HepG2 (cell line): ENCODE results near the gene SNCAIP. TPM values are rescaled to one million over a fixed set of nuclear protein-coding genes. Genes with fewer than 3 reads are reported as not detected.

Source experiments
- ATAC-seq: fragments of 200-7000 bp; cut with Tn5 transposase; 3 replicates; pipeline ENCODE4 v1.9.1; 2020; ENCODE audit warnings: mild to moderate bottlenecking, moderate library complexity
- BruUV-seq: library from RNA; stranded (reverse); fragments of 400-500 nt; replicated peaks from 2 replicates; lab custom pipeline; 2021; lab: Mats Ljungman, UMichigan
- CTCF ChIA-PET: fragments of 300-600 bp; formaldehyde crosslinking; extraction: SDS; loops from one replicate; lab custom pipeline; 2021; ENCODE audit warnings: low total read pairs, inconsistent platforms, low intra/inter-chr PET ratio; lab: Yijun Ruan, JAX
- POLR2A ChIA-PET: fragments of 350-600 bp; sonication (Branson Sonifier 250); formaldehyde crosslinking; loops from one replicate; lab custom pipeline; 2020; ENCODE audit warnings: antibody characterized with exemption, inconsistent platforms; lab: Yijun Ruan, JAX
- DNase-seq: peaks from one replicate; pipeline ENCODE4 v3.0.0-alpha.2; 2015; ENCODE audit warnings: low spot score
- FAIRE-seq: peaks from 3 replicates; lab custom pipeline; 2011; peaks lifted over from hg19 to GRCh38; lab: Jason Lieb, UNC
- H2AFZ ChIP-seq: one replicate; pipeline ENCODE4 v1.6.1; 2011; ENCODE audit warnings: low read length, inconsistent platforms
- H3K27ac ChIP-seq: fragments of 300-600 bp; 3 replicates; pipeline ENCODE4 v1.8.0; 2011; ENCODE audit warnings: mixed run types, mild to moderate bottlenecking, mixed read lengths, low read length, inconsistent platforms; ENCODE audit not compliant: insufficient read depth; ENCODE audit errors: extremely low read length
- H3K27me3 ChIP-seq, 2 experiments: fragments of 200-600 bp in 1 of 2; 2 replicates in 1 of 2; 3 replicates in 1 of 2; pipeline versions ENCODE4 v1.6.0 to v1.8.0; 2011; ENCODE audit warnings: low read length in 2 of 2, mild to moderate bottlenecking in 2 of 2, moderate library complexity in 2 of 2, inconsistent platforms in 1 of 2; ENCODE audit not compliant: insufficient read depth in 2 of 2, control insufficient read depth in 1 of 2
- H3K36me3 ChIP-seq, 2 experiments: fragments of 200-600 bp in 1 of 2; replicated peaks in 1 of 2; 2 replicates in 1 of 2; 3 replicates in 1 of 2; pipeline versions ENCODE4 v1.5.1 to v1.8.0; 2011; ENCODE audit warnings: low read length in 2 of 2, inconsistent platforms in 1 of 2; ENCODE audit not compliant: insufficient read depth in 2 of 2, control insufficient read depth in 1 of 2
- H3K4me1 ChIP-seq: 2 replicates; pipeline ENCODE4 v1.5.1; 2012; ENCODE audit warnings: low read length, inconsistent platforms; ENCODE audit not compliant: insufficient read depth
- H3K4me2 ChIP-seq: 2 replicates; pipeline ENCODE4 v1.6.0; 2011; ENCODE audit warnings: low read depth, low read length, inconsistent platforms
- H3K4me3 ChIP-seq, 3 experiments: fragments of 200-600 bp in 1 of 3; sonication (generic), shearing (Covaris generic) in 1 of 3; replicated peaks in 1 of 3; 2 replicates each; pipeline ENCODE4 v1.5.1; 2011 to 2016; ENCODE audit warnings: low read length in 3 of 3, inconsistent platforms in 2 of 3, low read depth in 2 of 3, mild to moderate bottlenecking in 2 of 3, control low read depth in 1 of 3, mixed read lengths in 1 of 3; ENCODE audit not compliant: insufficient read depth in 1 of 3
- H3K79me2 ChIP-seq: one replicate; pipeline ENCODE4 v1.6.1; 2011; ENCODE audit warnings: low read length, inconsistent platforms; ENCODE audit not compliant: insufficient read depth
- H3K9ac ChIP-seq: 2 replicates; pipeline ENCODE4 v1.6.0; 2011; ENCODE audit warnings: mild to moderate bottlenecking, low read depth, low read length, inconsistent platforms; ENCODE audit not compliant: insufficient read depth
- H3K9me3 ChIP-seq: 2 replicates; pipeline ENCODE4 v1.5.1; 2012; ENCODE audit warnings: mild to moderate bottlenecking, low read length
- H4K20me1 ChIP-seq: 2 replicates; pipeline ENCODE4 v1.6.0; 2011; ENCODE audit warnings: inconsistent platforms, mild to moderate bottlenecking, low read length, moderate library complexity; ENCODE audit not compliant: insufficient read depth
- EED ChIP-seq: sonication (generic); formaldehyde crosslinking; IDR thresholded peaks from 2 replicates; pipeline ENCODE4 v1.5.0; 2020; ENCODE audit warnings: mild to moderate bottlenecking, missing genetic modification reagents
- ZBTB3 ChIP-seq: sonication (generic); formaldehyde crosslinking; IDR thresholded peaks from 2 replicates; pipeline ENCODE4 v1.4.0; 2020; ENCODE audit warnings: low read depth, mild to moderate bottlenecking, moderate library complexity, missing genetic modification reagents, borderline replicate concordance
- ZFY ChIP-seq: sonication (generic); formaldehyde crosslinking; IDR thresholded peaks from 2 replicates; pipeline ENCODE4 v1.4.0; 2020; ENCODE audit warnings: missing genetic modification reagents
- ZNF235 ChIP-seq: sonication (generic); formaldehyde crosslinking; IDR thresholded peaks from 2 replicates; pipeline ENCODE4 v1.8.1; 2023; ENCODE audit warnings: mild to moderate bottlenecking, missing genetic modification reagents, borderline replicate concordance
- ZNF766 ChIP-seq: sonication (generic); formaldehyde crosslinking; IDR thresholded peaks from 2 replicates; pipeline ENCODE4 v1.5.0; 2020; ENCODE audit warnings: missing genetic modification reagents, borderline replicate concordance
- WGBS: methylation state at CpG from one replicate; pipeline ENCODE4 v1.1.6; 2017; ENCODE audit warnings: low lambda C conversion rate; 5-methylcytosine and 5-hydroxymethylcytosine counted together
- in situ Hi-C: cut with HindIII; loops from 2 replicates; pipeline ENCODE4 v1.10.0; 2017; ENCODE audit warnings: low pct_unique_long_range_greater_than_20kb; ENCODE audit not compliant: extremely low pct_ligation_motif_present
- intact Hi-C: fragments of 100-400 bp; cut with micrococcal nuclease; formaldehyde crosslinking; loops from one replicate; pipeline ENCODE4 v1.10.0; 2022; ENCODE audit not compliant: unreplicated experiment
- polyA plus RNA-seq, 8 experiments: library from polyadenylated mRNA; depleted of rRNA in 3 of 8; stranded (reverse) in 7 of 8; unstranded in 1 of 8; fragments of >200 nt; fragmentation: Illumina TruSeq in 4 of 8; extraction: Trizol in 4 of 8; gene quantifications; 2 replicates each; pipeline versions ENCODE4 v1.2.1 to v1.2.3, GENCODE V29; 2011 to 2016; ENCODE audit warnings: low read depth in 4 of 8, missing spikeins in 1 of 8, mixed read lengths in 1 of 8; ENCODE audit not compliant: insufficient read depth in 1 of 8
- total RNA-seq, 5 experiments: library from RNA; depleted of rRNA; stranded (reverse); fragments of >200 nt; fragmentation: Illumina TruSeq; extraction: Trizol; gene quantifications; 2 replicates each; pipeline ENCODE4 v1.2.3, GENCODE V29; 2016; ENCODE audit warnings: low read depth in 1 of 5
- TF ChIP-seq, protein P1 (sequence below): sonication (generic); formaldehyde crosslinking; IDR thresholded peaks from 2 replicates; pipeline ENCODE4 v1.8.1; 2023; ENCODE audit warnings: mild to moderate bottlenecking, missing genetic modification reagents
- TF ChIP-seq, protein P2 (sequence below): sonication (generic); formaldehyde crosslinking; IDR thresholded peaks from 2 replicates; pipeline ENCODE4 v1.4.0; 2020; ENCODE audit warnings: missing genetic modification reagents

Gene SNCAIP
- total and polyA plus RNA-seq, 2 of the 13 experiments (the other 11 are each of a cell fraction or from before 2014, with no cell fraction given), result not detected

DNA sequence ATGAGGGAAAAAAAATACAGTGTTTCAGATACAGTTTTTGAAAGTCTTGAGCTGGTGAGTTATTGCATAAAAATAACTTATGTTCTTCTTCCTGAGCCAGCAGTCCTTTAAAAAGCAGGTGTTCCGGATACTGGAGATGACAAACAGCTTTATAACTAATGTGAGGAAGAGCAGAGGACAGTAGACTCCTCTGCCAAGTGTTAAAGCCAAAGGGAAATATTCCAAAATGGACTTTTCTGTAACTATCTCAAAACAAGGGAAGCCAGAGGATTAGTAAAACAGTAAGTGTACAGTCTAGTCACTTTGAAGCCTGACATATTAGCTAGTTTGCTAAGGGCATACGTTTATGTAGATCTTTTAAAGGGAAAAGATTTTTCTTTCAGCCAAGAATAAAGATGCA lies 11.0 kb upstream of the SNCAIP start:
- POLR2A ChIA-PET, result no interaction called here
- no peaks in the 10 kb centered on the region for H3K4me1 ChIP-seq
- BruUV-seq, result no TSS peak

More for the DNA sequence above, 11.0 kb upstream of the SNCAIP start:
- no peak for TF ChIP-seq ZBTB3
- TF ChIP-seq ZNF235, result no peak
- TF ChIP-seq, protein P1, sequence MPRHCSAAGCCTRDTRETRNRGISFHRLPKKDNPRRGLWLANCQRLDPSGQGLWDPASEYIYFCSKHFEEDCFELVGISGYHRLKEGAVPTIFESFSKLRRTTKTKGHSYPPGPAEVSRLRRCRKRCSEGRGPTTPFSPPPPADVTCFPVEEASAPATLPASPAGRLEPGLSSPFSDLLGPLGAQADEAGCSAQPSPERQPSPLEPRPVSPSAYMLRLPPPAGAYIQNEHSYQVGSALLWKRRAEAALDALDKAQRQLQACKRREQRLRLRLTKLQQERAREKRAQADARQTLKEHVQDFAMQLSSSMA (CRISPR knock-in tag), result no peak
- TF ChIP-seq ZNF766 (CRISPR knock-in tag), result no peak
- TF ChIP-seq ZFY (CRISPR knock-in tag), result no peak
- no peak for TF ChIP-seq EED (CRISPR knock-in tag)
- TF ChIP-seq, protein P2, sequence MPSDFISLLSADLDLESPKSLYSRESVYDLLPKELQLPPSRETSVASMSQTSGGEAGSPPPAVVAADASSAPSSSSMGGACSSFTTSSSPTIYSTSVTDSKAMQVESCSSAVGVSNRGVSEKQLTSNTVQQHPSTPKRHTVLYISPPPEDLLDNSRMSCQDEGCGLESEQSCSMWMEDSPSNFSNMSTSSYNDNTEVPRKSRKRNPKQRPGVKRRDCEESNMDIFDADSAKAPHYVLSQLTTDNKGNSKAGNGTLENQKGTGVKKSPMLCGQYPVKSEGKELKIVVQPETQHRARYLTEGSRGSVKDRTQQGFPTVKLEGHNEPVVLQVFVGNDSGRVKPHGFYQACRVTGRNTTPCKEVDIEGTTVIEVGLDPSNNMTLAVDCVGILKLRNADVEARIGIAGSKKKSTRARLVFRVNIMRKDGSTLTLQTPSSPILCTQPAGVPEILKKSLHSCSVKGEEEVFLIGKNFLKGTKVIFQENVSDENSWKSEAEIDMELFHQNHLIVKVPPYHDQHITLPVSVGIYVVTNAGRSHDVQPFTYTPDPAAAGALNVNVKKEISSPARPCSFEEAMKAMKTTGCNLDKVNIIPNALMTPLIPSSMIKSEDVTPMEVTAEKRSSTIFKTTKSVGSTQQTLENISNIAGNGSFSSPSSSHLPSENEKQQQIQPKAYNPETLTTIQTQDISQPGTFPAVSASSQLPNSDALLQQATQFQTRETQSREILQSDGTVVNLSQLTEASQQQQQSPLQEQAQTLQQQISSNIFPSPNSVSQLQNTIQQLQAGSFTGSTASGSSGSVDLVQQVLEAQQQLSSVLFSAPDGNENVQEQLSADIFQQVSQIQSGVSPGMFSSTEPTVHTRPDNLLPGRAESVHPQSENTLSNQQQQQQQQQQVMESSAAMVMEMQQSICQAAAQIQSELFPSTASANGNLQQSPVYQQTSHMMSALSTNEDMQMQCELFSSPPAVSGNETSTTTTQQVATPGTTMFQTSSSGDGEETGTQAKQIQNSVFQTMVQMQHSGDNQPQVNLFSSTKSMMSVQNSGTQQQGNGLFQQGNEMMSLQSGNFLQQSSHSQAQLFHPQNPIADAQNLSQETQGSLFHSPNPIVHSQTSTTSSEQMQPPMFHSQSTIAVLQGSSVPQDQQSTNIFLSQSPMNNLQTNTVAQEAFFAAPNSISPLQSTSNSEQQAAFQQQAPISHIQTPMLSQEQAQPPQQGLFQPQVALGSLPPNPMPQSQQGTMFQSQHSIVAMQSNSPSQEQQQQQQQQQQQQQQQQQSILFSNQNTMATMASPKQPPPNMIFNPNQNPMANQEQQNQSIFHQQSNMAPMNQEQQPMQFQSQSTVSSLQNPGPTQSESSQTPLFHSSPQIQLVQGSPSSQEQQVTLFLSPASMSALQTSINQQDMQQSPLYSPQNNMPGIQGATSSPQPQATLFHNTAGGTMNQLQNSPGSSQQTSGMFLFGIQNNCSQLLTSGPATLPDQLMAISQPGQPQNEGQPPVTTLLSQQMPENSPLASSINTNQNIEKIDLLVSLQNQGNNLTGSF (CRISPR knock-in tag), result no peak
- no peak for FAIRE-seq
- in situ Hi-C loops (no loop called here), intact Hi-C loops (no loop called here)
- Histone ChIP-seq H3K4me2 (no peak overlapping the region), H3K9ac (no peak overlapping the region), H3K9me3 (no peaks in the 10 kb centered on the region), H3K36me3 (no peaks in the 10 kb centered on the region), H3K27me3 (no peaks in the 10 kb centered on the region), H3K27ac (no peak overlapping the region), H3K4me3 (no peak overlapping the region), H3K79me2 (no peaks in the 10 kb centered on the region), H2AFZ (no peak overlapping the region), H4K20me1 (no peaks in the 10 kb centered on the region)
- ATAC-seq, result no peak
- CTCF ChIA-PET, result no interaction called here
- 3% methylated on average over 2 of the region's 2 CpGs for WGBS
- no peak for DNase-seq
